ENCODE measurements around the gene C17orf113.

C17orf113 gene

DNA sequence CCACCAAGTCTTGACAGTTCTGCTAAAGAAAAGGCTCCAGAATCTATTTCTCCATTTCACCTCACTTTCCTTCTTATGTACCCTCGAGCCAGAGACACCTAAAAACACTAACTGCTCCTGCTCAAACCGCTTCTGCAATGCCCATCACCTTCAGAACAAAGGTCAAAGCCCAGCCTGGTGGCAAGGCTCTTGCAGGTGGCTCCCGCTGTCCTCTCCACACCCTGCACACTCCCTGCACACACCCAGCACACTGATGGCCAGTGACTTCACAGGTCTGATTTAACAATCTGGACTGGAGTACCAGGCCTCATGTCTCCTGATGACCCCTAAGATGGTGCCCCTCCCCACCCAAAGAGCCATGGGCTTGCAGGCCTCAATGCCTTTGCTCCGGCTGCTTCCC is 9.8 kb upstream of the C17orf113 start:
- no peak for TF ChIP-seq GATA3 (IDR thresholded peaks at IDR 0.05; ENCODE audit: low read depth, low read length)
- TF ChIP-seq GATA2 (IDR thresholded peaks at IDR 0.05; ENCODE audit: low read depth, low read length): no peak

DNA sequence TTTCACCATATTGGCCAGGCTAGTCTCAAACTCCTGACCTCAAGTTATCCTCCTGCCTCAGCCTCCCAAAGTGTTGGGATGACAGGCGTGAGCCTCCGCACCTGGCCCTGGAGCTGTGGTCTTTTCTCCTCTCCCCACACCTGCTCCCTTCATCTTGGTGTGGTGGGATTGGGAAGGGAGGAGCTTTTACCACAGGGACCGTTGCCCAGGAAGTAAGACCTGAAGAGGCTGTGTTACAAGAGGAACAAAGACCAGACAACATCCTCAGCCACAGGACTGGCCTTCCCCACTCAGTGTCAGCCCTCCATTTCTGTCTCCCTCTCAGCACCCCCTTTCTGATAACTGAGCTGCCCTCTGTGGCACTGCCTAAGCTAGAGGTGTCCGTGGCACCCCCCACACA is 9.4 kb upstream of the C17orf113 start:
- TF ChIP-seq GATA3 (IDR thresholded peaks at IDR 0.05; ENCODE audit: low read depth, low read length) (no peak), GATA2 (IDR thresholded peaks at IDR 0.05; ENCODE audit: low read depth, low read length) (no peak)

DNA sequence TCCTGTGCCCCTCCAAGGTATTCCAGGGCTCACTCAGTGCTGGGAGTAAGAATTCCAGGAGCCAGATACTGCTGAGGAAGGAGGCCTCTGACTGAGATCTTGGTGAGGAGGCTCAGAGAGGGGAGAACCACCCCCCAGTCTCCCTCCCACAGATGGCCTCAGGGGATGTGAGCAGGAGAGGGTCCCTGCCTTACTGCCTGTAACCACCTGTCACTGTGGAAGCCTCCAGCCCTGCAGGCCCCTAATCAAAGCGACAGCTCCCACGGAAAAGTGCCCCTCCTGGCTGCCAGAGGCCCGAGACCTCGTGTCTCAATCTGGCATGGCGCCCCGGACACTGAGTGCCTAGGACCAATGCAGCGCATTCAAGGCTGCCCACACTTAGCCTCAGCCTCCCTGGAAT is 7.7 kb upstream of the C17orf113 start:
- no peak for TF ChIP-seq GATA3 (IDR thresholded peaks at IDR 0.05; ENCODE audit: low read depth, low read length)
- no peak for TF ChIP-seq GATA2 (IDR thresholded peaks at IDR 0.05; ENCODE audit: low read depth, low read length)

DNA sequence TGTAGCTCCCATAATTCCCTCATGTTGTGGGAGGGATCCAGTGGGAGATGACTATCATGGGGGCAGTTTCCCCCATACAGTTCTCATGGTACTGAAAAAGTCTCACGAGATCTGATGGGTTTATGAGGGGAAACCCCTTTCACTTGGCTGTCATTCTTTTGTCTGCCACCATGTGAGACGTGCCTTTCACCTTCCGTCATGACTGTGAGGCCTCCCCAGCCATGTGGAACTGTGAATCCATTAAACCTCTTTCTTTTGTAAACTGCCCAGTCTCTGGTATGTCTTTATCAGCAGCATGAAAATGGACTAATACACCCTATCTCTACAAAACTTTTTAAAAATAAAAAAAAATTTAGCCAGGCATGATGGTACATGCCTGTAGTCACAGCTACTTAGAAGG is 6.2 kb upstream of the C17orf113 start:
- TF ChIP-seq GATA3 (IDR thresholded peaks at IDR 0.05; ENCODE audit: low read depth, low read length): no peak
- TF ChIP-seq GATA2 (IDR thresholded peaks at IDR 0.05; ENCODE audit: low read depth, low read length): no peak

DNA sequence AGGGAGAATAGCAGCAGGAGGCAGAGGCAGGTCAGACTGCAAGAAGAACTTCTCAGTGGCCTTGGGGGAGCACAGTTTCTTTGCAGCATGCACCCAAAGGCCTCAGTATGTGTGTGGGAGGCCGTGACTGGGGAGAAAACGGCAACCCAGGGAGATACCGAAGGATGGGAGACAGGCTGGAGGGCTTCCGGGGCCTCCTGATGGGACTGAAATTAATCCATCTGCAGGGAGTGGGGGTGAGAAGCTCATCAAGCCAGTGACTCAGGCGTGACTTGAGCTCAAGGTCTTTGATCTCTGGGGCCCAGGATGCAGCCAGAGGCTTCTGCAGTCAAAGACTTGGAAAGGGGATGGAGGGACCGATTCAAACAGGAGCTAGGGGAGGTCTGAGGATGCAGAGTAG is 5.1 kb upstream of the C17orf113 start:
- TF ChIP-seq GATA3 (IDR thresholded peaks at IDR 0.05; ENCODE audit: low read depth, low read length) (no peak), GATA2 (IDR thresholded peaks at IDR 0.05; ENCODE audit: low read depth, low read length) (no peak)

DNA sequence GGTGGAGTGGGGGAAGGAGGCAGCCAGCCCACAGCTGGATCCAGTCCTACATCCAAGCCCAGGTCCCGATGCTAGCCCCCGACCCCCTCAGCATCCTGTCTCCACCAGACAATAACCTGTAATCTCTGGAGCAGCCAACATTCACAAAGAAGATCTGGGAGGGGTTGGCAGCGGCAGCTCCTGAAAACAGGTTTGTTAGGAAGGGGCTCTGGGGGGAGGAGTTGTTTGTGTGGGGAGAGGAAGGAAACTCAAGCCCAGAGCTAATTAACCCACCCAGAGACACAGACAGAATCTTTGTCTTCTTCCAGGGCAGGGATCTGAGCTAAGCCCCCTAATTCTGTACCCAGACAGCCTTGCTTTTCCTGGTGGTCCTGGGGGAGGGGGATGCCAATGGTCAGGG is 4.6 kb upstream of the C17orf113 start:
- TF ChIP-seq GATA2 (IDR thresholded peaks at IDR 0.05; ENCODE audit: low read depth, low read length) (no peak), GATA3 (IDR thresholded peaks at IDR 0.05; ENCODE audit: low read depth, low read length) (no peak)

DNA sequence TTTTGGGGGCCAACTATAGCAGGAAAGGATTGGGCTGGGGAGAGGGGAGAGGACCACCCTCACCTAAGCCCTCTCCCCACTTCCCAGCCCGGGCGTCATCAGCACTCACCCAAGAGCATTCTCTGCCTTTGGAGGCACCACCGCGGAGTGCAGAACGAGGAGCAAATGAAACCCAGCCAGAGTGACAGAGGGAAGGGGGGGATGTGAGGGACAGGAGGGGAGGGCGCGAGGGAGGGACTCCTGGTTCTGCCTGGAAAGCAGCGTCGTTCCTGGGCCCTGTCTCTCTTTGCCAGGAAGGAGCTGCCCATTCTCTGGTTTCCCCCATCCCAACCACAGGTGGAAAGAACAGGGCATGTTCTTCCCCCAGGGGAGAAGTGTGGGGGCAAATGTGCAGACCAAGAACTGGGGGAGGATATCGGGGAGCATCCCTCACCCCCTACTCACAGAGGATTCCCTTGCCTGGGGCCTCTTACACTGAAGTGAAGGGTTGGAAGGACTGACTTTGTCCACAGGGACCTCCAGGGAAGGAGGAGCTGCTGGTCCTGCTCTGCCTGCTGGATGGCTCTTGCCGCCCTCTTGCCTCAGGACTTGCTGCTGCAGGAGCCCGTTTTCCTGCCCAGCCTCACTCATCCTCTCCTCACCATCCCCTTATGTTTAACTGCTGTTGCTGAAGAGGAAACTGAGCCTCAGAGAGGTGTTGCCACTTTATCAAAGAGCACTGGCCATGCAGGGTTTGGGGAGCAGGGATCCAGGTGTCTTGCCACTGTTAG is 3.5 kb upstream of the C17orf113 start:
- no peak for TF ChIP-seq GATA3 (IDR thresholded peaks at IDR 0.05; ENCODE audit: low read depth, low read length)
- no peak for TF ChIP-seq GATA2 (IDR thresholded peaks at IDR 0.05; ENCODE audit: low read depth, low read length)

DNA sequence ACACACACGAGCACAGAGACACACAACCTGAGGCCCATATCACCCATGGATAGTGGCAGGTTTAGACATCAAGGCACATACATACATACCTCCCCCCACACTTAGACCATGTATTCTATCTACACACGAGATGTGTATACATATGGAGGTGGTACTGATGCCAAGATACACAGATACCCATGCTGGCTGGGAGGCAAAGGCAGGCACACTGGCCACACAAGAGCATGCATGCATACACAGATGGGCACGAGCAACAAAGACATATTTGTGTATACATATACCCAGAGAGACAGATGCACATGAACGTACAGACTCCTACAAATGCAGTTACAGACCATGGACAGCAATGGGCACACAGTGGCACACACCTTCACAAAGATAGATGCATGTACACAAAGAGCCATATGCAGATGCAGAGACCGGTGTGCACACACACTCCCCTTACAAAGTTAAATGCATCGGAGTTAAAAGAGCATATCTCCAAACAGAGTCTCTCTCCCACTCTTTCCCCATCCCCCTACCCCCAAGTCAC is 2.0 kb upstream of the C17orf113 start:
- TF ChIP-seq GATA3 (IDR thresholded peaks at IDR 0.05; ENCODE audit: low read depth, low read length) (no peak), GATA2 (IDR thresholded peaks at IDR 0.05; ENCODE audit: low read depth, low read length) (no peak)

DNA sequence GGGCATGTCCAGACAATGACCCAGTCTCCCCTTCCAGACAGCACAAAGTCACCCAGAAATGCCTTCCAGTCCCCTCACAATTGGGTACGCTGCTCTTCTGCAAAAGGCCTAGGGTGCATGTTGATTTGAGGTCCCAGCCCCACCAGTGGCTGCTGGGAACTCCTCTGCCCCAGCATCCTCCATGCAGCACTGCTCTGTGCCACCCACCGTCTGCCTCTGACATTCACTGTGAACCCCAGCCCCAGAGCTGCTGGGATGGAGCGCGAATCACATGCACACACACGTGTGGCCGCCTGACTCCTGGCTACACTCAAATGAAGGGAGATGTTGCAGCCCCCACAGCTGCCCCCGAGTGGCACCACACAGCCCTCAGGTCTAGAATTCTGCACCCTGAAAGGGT is 1.2 kb upstream of the C17orf113 start:
- TF ChIP-seq GATA2 (IDR thresholded peaks at IDR 0.05; ENCODE audit: low read depth, low read length) (no peak), GATA3 (IDR thresholded peaks at IDR 0.05; ENCODE audit: low read depth, low read length) (no peak)

DNA sequence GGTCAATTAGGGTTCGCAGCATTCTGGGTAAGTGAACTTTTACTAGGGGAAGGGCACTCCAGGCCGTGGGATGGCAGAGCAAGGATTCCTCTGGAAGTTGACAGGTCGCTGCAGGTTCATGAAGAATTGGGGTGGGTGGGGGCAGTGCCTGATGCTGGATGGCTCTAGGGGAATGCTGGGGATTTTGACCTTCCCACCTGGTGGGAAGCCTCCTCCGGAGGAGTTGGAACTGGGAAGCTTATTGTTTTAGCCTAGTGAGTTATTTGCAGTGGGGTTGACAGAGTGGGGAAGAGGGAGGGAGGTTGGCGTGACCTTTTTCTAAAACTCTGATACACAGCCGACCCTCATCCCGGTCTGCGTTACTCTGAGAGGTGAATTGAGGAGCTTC is 606 bp upstream of the C17orf113 start:
- TF ChIP-seq GATA3 (IDR thresholded peaks at IDR 0.05; ENCODE audit: low read depth, low read length) (no peak), GATA2 (IDR thresholded peaks at IDR 0.05; ENCODE audit: low read depth, low read length) (no peak)

DNA sequence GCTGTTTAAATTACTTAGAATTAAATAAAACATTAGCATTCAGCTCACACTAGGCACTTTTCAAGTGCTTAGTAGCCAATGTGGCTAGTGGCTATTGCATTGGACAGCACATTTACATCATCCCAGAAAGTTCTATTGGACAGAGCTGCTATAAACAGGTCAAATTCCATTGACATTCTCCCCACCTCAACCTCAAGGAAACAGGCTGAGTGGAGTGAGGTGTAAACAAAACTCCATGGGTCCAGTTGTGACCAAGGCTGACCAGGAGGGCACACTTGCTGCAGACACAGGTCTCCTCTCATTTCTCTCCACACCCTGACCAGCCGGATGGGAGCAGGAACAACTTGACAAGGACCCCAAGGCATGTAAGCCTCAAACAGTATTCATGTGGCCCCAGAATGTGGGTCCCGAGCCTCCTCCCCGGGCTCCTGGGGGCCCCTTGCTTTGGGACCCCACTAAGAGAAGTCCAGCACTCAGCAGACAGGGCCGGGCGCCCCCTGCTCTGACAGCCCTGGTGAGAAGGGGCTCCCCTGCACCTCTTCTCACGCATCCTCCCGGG is 488 bp downstream of the C17orf113 start:
- TF ChIP-seq GATA2 (IDR thresholded peaks at IDR 0.05; ENCODE audit: low read depth, low read length) (no peak), GATA3 (IDR thresholded peaks at IDR 0.05; ENCODE audit: low read depth, low read length) (no peak)

DNA sequence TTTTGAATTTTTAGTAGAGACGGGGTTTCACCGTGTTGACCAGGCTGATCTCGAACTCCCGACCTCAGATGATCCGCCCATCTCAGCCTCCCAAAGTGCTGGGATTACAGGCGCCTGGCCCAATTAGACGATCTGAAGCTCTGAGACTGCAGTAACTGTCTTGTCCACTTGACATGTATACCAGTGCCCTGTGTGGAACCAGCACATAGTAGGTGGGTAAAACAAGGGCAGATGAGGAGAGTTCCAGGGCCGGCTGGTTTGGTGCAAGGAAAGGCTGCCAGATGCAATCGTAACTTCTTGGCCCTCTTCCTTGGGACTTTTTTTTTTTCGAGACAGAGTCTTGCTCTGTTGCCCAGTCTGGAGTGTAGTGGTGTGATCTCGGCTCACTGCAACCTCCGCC is 3.1 kb downstream of the C17orf113 start:
- no peak for TF ChIP-seq GATA2 (IDR thresholded peaks at IDR 0.05; ENCODE audit: low read depth, low read length)
- no peak for TF ChIP-seq GATA3 (IDR thresholded peaks at IDR 0.05; ENCODE audit: low read depth, low read length)

DNA sequence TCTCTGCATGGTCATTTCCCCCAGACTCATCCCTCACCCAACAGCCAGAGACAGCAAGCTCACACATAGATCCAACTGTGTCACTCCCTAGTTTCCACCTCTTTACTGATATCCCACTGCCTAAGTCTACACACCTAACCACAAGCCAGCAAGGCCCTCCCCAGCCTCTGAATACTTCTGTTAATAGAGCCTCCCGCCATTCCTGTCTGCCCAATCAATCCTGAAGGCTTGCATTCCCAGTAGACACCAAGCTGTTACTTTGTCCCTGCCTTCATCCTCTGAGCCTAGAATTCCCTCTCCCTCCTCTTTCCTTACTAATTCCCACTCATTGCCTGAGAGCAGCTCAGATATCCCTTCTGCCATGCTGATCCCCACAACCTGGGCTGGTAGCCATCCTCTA is 4.7 kb downstream of the C17orf113 start:
- no peak for TF ChIP-seq GATA2 (IDR thresholded peaks at IDR 0.05; ENCODE audit: low read depth, low read length)
- no peak for TF ChIP-seq GATA3 (IDR thresholded peaks at IDR 0.05; ENCODE audit: low read depth, low read length)

DNA sequence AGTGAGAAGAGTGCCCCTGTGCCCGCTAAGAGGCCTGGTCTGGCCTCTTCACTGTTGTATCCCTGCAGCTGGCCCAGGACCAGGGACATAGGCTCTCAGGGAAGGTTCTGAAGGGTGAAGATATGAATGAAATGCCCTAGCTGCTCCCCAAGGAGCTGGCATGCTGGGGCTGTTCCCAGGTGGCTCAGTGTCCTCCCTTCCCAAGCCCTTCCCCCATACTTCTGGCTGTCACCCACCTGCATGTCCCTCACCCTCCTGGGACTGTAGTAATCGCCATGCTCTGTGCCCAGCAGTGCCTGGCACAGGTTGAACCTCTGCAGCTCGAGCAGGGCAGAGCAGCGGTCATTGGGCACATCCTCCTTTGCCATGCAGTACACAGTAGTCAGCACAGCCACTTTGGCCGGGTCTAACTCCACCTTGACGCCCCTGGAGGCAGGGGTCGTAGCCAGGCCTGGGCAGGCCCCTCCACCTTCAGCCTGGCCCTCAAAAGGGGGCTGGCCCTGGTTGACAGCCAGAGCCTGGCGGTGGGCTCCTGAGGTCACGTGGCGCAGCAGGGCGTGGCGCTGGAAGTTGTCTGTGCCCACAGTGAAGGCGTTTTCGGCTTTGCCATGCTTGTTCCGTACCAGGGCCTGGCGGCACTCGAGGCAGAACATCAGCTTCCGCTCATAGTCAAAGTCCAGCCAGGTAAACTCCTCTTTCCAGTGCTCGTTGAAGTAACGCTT is 7.6 kb downstream of the C17orf113 start:
- no peak for TF ChIP-seq GATA3 (IDR thresholded peaks at IDR 0.05; ENCODE audit: low read depth, low read length)
- no peak for TF ChIP-seq GATA2 (IDR thresholded peaks at IDR 0.05; ENCODE audit: low read depth, low read length)

DNA sequence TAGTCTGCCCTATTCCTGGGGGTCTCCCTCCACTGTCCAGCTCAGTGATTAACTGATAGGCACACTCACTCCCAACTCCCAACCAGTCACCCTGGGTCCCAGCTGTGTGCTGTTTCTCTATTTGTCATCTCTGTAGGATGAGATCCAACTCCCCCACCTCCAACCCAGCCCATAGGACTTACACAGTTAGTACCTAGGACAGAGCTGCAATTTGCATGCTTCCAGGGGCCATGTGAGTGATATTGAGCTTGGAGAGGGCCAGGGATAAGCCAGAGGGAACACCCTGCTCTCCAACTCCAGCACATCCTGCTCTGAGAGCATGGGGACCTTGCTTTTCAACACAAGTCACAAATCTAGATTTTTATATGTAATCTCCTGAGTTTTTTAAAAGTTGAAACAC is 8.8 kb downstream of the C17orf113 start:
- TF ChIP-seq GATA3 (IDR thresholded peaks at IDR 0.05; ENCODE audit: low read depth, low read length) (no peak), GATA2 (IDR thresholded peaks at IDR 0.05; ENCODE audit: low read depth, low read length) (no peak)

All from SH-SY5Y (cell line).